ENCODE results near the gene ZNF665.

Gene ZNF665

DNA sequence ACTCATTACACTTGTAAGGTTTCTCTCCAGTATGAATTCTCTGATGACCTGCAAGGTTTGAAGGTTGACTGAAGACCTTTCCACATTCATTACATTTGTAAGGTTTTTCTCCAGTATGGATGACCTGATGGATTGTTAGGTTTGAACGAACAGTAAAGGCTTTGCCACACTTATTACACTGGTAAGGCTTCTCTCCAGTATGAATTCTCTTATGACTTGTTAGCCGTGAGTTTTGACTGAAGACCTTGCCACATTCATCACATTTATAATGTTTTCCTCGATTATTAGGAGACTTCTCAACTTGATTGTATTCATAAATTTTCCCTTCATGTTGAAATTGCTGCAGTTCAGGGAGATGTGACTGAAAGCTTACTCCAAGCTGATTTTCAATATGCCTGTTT, 27.5 kb downstream of the ZNF665 start:
- H3K4me1 ChIP-seq (ENCODE audit: control insufficient read depth, low read length) = no peaks in the 10 kb centered on the region
- no peak overlapping the region for H3K27ac ChIP-seq (ENCODE audit: low read depth, low read length)
- H3K36me3 ChIP-seq (ENCODE audit: control insufficient read depth, low read length) = peaks cover 7% of the 10 kb centered on the region; the same call in 1 of the 2 replicates
- no peaks in the 10 kb centered on the region for H3F3A ChIP-seq (ENCODE audit: control insufficient read depth, insufficient read depth)
- TF ChIP-seq, protein P1, sequence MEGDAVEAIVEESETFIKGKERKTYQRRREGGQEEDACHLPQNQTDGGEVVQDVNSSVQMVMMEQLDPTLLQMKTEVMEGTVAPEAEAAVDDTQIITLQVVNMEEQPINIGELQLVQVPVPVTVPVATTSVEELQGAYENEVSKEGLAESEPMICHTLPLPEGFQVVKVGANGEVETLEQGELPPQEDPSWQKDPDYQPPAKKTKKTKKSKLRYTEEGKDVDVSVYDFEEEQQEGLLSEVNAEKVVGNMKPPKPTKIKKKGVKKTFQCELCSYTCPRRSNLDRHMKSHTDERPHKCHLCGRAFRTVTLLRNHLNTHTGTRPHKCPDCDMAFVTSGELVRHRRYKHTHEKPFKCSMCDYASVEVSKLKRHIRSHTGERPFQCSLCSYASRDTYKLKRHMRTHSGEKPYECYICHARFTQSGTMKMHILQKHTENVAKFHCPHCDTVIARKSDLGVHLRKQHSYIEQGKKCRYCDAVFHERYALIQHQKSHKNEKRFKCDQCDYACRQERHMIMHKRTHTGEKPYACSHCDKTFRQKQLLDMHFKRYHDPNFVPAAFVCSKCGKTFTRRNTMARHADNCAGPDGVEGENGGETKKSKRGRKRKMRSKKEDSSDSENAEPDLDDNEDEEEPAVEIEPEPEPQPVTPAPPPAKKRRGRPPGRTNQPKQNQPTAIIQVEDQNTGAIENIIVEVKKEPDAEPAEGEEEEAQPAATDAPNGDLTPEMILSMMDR (IDR thresholded peaks at IDR 0.05; ENCODE audit: low read depth, low read length, poor library complexity, severe bottlenecking) = no peak
- no peak for TF ChIP-seq EZH2phosphoT487 (IDR thresholded peaks at IDR 0.05; ENCODE audit: borderline replicate concordance, low read length)
- no peaks in the 10 kb centered on the region for H3K9me2 ChIP-seq (replicated peaks; ENCODE audit: control insufficient read depth, low read length)
- H3K4me3 ChIP-seq (ENCODE audit: low read length) = no peak overlapping the region
- peaks cover 34% of the 10 kb centered on the region for H3K9me3 ChIP-seq (ENCODE audit: control insufficient read depth, insufficient read depth, low read length)
- H3K27me3 ChIP-seq (ENCODE audit: control insufficient read depth, low read length) = no peaks in the 10 kb centered on the region
- H4K20me1 ChIP-seq (ENCODE audit: control insufficient read depth, insufficient read depth, low read depth, low read length) = no peaks in the 10 kb centered on the region
- H3K79me2 ChIP-seq (ENCODE audit: control insufficient read depth, low read length) = no peaks in the 10 kb centered on the region
- H3K4me2 ChIP-seq (ENCODE audit: low read length) = no peak overlapping the region

DNA sequence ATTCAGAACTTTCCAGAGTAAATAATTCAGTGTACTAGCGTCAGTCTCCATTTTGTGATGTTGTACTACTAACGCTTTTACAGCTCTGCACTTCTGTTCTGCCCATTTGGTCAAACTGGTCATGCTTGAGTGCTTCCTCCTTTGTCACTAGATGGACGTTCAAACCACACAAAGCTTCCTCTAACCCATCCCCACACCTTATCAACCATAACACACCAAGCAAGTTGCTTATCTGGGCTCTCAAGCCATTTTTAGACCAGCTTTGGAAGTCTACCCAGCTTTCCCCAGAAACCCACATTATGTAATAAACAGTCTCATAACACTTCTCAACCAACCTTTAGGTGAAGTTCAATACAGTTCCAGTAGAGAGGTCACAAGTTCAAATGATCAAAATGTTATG, 32.0 kb downstream of the ZNF665 start:
- H3K36me3 ChIP-seq (ENCODE audit: control insufficient read depth, low read length) = peaks cover 10% of the 10 kb centered on the region; the same call in 1 of the 2 replicates
- H3K4me3 ChIP-seq (ENCODE audit: low read length) = no peak overlapping the region
- no peak overlapping the region for H3K4me2 ChIP-seq (ENCODE audit: low read length)
- H3K79me2 ChIP-seq (ENCODE audit: control insufficient read depth, low read length) = peaks cover 23% of the 10 kb centered on the region
- H3K4me1 ChIP-seq (ENCODE audit: control insufficient read depth, low read length) = peaks cover 13% of the 10 kb centered on the region
- no peaks in the 10 kb centered on the region for H3K9me2 ChIP-seq (replicated peaks; ENCODE audit: control insufficient read depth, low read length)
- H4K20me1 ChIP-seq (ENCODE audit: control insufficient read depth, insufficient read depth, low read depth, low read length) = no peaks in the 10 kb centered on the region
- H3K27me3 ChIP-seq (ENCODE audit: control insufficient read depth, low read length) = no peaks in the 10 kb centered on the region
- peaks cover 32% of the 10 kb centered on the region for H3K9me3 ChIP-seq (ENCODE audit: control insufficient read depth, insufficient read depth, low read length)
- TF ChIP-seq EZH2phosphoT487 (IDR thresholded peaks at IDR 0.05; ENCODE audit: borderline replicate concordance, low read length) = no peak
- TF ChIP-seq, protein P1 (IDR thresholded peaks at IDR 0.05; ENCODE audit: low read depth, low read length, poor library complexity, severe bottlenecking) = no peak
- H3F3A ChIP-seq (ENCODE audit: control insufficient read depth, insufficient read depth) = no peaks in the 10 kb centered on the region
- H3K27ac ChIP-seq (ENCODE audit: low read depth, low read length) = no peak overlapping the region

- H3K27ac ChIP-seq (ENCODE audit: low read depth, low read length) = no peak overlapping the region
- H3F3A ChIP-seq (ENCODE audit: control insufficient read depth, insufficient read depth) = no peaks in the 10 kb centered on the region
- H3K9me2 ChIP-seq (replicated peaks; ENCODE audit: control insufficient read depth, low read length) = no peaks in the 10 kb centered on the region
- no peak overlapping the region for H3K4me3 ChIP-seq (ENCODE audit: low read length)
- peaks cover 13% of the 10 kb centered on the region for H3K4me1 ChIP-seq (ENCODE audit: control insufficient read depth, low read length)
- H3K9me3 ChIP-seq (ENCODE audit: control insufficient read depth, insufficient read depth, low read length) = peaks cover 24% of the 10 kb centered on the region
- H3K4me2 ChIP-seq (ENCODE audit: low read length) = no peak overlapping the region
- no peak for TF ChIP-seq EZH2phosphoT487 (IDR thresholded peaks at IDR 0.05; ENCODE audit: borderline replicate concordance, low read length)
- TF ChIP-seq, protein P1 (IDR thresholded peaks at IDR 0.05; ENCODE audit: low read depth, low read length, poor library complexity, severe bottlenecking) = no peak
- H3K27me3 ChIP-seq (ENCODE audit: control insufficient read depth, low read length) = no peaks in the 10 kb centered on the region
- peaks cover 7% of the 10 kb centered on the region; the same call in 1 of the 2 replicates for H3K36me3 ChIP-seq (ENCODE audit: control insufficient read depth, low read length)
- peaks cover 23% of the 10 kb centered on the region for H3K79me2 ChIP-seq (ENCODE audit: control insufficient read depth, low read length)
- H4K20me1 ChIP-seq (ENCODE audit: control insufficient read depth, insufficient read depth, low read depth, low read length) = no peaks in the 10 kb centered on the region
These were observed 32.8 kb downstream of the ZNF665 start for GRCh38 chr19:53160350-53160749.
